ENCODE results near the gene ASAP2. TPM values are rescaled to one million over a fixed set of nuclear protein-coding genes. Genes with fewer than 3 reads are reported as not detected.

The ASAP2 gene
- total RNA-seq, 1 experiment from 2014 or later: 14.3 TPM

- Mint-ChIP-seq H3K4me3 (no peak overlapping the region), H3K36me3 (no peaks in the 10 kb centered on the region), H3K27me3 (ENCODE audit: low read depth) (no peaks in the 10 kb centered on the region), H3K4me1 (peaks cover 2% of the 10 kb centered on the region), H3K27ac (no peak overlapping the region), H3K9me3 (no peaks in the 10 kb centered on the region)
- ATAC-seq (no peak), DNase-seq (ENCODE audit: low spot score) (no peak)
- ChIA-PET POLR2A (no interaction called here), CTCF (interaction anchor here (1.6 kb wide), 1 partner anchor 56 kb away, joined by 5 read pairs; no protein-coding TSS in a partner anchor)
- no peak for TF ChIP-seq ATF1 (CRISPR knock-in tag; IDR thresholded peaks at IDR 0.05)
- TF ChIP-seq CDX4 (CRISPR knock-in tag; IDR thresholded peaks at IDR 0.05; ENCODE audit: borderline replicate concordance): no peak
- TF ChIP-seq AFF4 (CRISPR knock-in tag; IDR thresholded peaks at IDR 0.05; ENCODE audit: borderline replicate concordance): no peak
- no peak for TF ChIP-seq PRDM15 (CRISPR knock-in tag; IDR thresholded peaks at IDR 0.05)
- TF ChIP-seq EMX1 (CRISPR knock-in tag; IDR thresholded peaks at IDR 0.05): no peak
- TF ChIP-seq TEAD4 (CRISPR knock-in tag; IDR thresholded peaks at IDR 0.05): no peak
- no peak for TF ChIP-seq ATF3 (CRISPR knock-in tag; conservative IDR thresholded peaks at IDR 0.05)
- no peak for TF ChIP-seq ZNF219 (CRISPR knock-in tag; IDR thresholded peaks at IDR 0.05; ENCODE audit: borderline replicate concordance)
- no peak for TF ChIP-seq GTF2I (CRISPR knock-in tag; conservative IDR thresholded peaks at IDR 0.05)
- no peak for TF ChIP-seq ATF6 (CRISPR knock-in tag; IDR thresholded peaks at IDR 0.05)
Observed at GRCh38 chr2:9332136-9332852, 125.7 kb downstream of the ASAP2 start.

- POLR2A ChIA-PET: no interaction called here
- ATAC-seq (no peak), DNase-seq (ENCODE audit: low spot score) (no peak)
- Mint-ChIP-seq H3K27me3 (ENCODE audit: low read depth) (no peaks in the 10 kb centered on the region), H3K36me3 (no peaks in the 10 kb centered on the region), H3K4me1 (no peaks in the 10 kb centered on the region), H3K4me3 (no peak overlapping the region), H3K9me3 (no peaks in the 10 kb centered on the region), H3K27ac (no peak overlapping the region)
- CTCF ChIA-PET: interaction anchor here (0.6 to 1.6 kb wide), 21 partner anchors 9 to 194 kb away, joined by 3 to 14 read pairs (median 3); no protein-coding TSS in a partner anchor
- no peak for TF ChIP-seq PREB (CRISPR knock-in tag; IDR thresholded peaks at IDR 0.05; ENCODE audit: borderline replicate concordance)
- TF ChIP-seq ERG (CRISPR knock-in tag; IDR thresholded peaks at IDR 0.05): no peak
- no peak for TF ChIP-seq PRDM15 (CRISPR knock-in tag; IDR thresholded peaks at IDR 0.05)
Observed at GRCh38 chr2:9332853-9333245, 126.2 kb downstream of the ASAP2 start.

Data from WTC11 (cell line).